NCI-H2227 (cell line): ENCODE measurements around the gene ZFYVE27.
A peak's percentile ranks its signal among the peaks of the same experiment; 100 is the strongest.
"Not testable (repeated sequence)": the region's sequence is repeated elsewhere in the genome, so short reads cannot be mapped to it uniquely, and the experiment has no call there.

Experiments
- DNase-seq: peaks from one replicate; lab custom pipeline; 2025; ENCODE audit not compliant: unreplicated experiment; lab: John Stamatoyannopoulos, UW

The ZFYVE27 gene, protein sequence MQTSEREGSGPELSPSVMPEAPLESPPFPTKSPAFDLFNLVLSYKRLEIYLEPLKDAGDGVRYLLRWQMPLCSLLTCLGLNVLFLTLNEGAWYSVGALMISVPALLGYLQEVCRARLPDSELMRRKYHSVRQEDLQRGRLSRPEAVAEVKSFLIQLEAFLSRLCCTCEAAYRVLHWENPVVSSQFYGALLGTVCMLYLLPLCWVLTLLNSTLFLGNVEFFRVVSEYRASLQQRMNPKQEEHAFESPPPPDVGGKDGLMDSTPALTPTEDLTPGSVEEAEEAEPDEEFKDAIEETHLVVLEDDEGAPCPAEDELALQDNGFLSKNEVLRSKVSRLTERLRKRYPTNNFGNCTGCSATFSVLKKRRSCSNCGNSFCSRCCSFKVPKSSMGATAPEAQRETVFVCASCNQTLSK

GRCh38 chr10:97736902-97737769 is at the start of gene ZFYVE27:
Gene ZFYVE27 (plus strand): TSS chr10:97737128. CDS start chr10:97738478, 1,350 bp downstream.
- DNase-seq, result peak; percentile 95

GRCh38 chr10:97687785-97688781 is 48.8 kb upstream of the ZFYVE27 start:
- DNase-seq, result no peak

GRCh38 chr10:97689559-97690020 is 47.3 kb upstream of the ZFYVE27 start:
- DNase-seq, result no peak

- no peak for DNase-seq
Measured at GRCh38 chr10:97690133-97690532, 46.8 kb upstream of the ZFYVE27 start.

GRCh38 chr10:97698072-97698655 is 38.8 kb upstream of the ZFYVE27 start:
- not testable (repeated sequence) for DNase-seq

DNA sequence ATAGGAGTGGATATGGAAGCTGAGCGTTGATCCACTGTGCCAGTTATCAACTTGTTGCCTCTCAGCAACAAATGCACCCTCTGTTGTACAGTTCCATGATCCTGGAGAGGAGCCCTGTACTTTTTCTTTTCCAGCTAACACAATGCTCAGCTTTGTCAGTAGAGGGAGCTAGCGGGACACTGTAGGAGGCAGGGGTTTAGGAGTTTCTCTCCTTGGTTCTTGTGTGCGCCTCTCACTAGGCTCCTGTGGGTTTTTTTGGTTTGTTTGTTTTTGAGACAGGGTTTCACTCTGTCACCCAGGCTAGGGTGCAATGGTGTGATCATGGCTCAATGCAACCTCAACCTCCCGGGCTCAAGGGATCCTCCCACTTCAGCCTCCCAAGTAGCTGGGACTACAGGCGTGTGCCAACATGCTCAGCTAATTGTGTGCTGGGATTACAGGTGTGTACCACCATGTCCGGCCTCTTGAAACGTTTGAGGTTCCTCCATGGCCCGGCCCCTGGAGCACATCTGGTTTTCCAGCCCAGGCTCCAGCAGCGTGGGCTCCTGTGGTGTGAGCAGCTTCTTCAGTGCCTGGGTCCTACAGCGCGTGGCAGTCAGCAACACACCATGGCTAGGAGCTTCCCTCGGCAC is 35.4 kb upstream of the ZFYVE27 start:
- DNase-seq, result peak; percentile 74

- no peak for DNase-seq
Measured at GRCh38 chr10:97703398-97704067, 33.4 kb upstream of the ZFYVE27 start.

- DNase-seq, result no peak
Measured at GRCh38 chr10:97704341-97704740, 32.6 kb upstream of the ZFYVE27 start.

- no peak for DNase-seq
Measured at GRCh38 chr10:97705006-97705670, 31.8 kb upstream of the ZFYVE27 start.

DNA sequence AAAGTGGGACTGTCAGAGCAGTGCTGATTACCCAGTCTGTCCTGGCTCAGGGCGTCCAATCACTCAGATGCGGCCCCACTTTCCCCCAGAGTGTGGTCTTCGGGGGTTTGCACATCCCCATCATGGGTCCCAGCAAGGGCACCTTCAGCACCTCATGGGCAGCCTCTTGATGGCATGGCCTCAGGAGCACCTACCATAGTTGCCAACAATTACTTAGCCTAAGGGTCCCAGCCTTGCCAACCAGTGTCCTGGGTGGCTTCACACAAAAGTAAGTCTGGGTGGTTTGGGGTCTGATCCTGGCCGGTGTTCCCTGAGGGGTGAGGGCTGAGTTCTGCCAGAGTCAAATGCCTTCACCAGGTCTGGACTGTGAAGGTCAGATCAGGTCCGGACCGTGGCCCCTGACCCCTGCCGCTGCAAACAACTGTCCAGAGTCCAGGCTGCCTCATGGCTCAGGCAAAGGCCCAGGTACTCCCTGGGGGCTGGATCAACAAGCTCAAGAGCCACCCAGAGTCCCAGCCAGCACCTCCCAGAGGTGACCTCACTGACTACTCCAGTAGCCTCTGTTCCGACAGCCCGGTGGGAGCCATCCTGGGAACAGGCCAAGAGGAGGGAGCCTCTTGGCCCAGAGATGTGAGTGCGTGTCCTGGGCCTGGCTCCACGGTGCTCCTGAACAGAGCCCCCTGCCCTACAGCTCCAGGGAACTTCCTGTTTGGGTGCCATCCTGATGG is 29.6 kb upstream of the ZFYVE27 start:
- DNase-seq, result no peak

GRCh38 chr10:97708167-97708566 is 28.8 kb upstream of the ZFYVE27 start:
- no peak for DNase-seq

- DNase-seq, result peak; percentile 35
Measured at GRCh38 chr10:97708976-97709946, 27.7 kb upstream of the ZFYVE27 start.

DNA sequence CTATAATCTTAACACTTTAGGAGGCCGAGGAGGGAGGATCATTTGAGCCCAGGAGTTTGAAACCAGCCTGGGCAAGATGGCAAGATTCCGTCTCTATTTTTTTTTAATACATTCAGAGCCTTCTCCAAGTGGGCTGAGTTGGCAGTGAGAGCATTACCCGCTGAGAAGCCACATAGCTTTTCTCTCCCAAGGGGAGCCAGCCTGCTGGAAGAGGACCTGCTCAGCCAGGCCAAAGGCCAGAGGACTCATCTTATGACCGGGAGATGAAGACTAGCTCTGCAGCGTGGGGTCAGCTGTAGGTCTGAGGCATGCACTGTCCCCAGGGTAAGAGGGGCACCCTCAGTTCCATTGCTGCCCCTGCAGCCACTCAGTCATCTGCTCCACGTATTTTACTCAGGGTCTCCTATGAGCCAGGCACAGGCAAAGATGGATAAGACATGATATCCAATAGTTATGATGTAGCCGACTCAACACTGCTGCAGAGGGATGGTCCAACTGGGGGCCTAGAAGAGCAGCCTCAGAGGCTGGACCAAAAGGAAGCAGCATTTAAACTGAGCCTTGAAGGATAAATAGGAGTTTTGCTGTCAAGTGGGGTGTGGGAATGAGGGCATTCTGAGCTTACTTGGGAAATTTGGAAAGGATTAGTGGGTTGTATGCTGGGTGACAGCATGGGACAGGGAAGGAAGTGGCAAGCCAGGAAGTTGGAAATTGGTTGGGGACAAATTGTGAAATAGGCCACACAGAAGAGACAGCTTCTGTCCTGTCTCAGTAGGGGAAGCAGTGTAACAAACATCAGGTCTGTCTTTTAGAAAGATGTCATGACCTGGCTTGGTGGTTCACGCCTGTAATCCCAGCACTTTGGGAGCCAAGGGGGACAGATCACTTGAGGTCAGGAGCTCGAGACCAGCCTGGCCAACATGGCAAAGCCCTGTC is 25.0 kb upstream of the ZFYVE27 start:
- DNase-seq, result no peak

- DNase-seq, result peak; percentile 62
Measured at GRCh38 chr10:97713339-97713825, 23.5 kb upstream of the ZFYVE27 start, which contains the start of gene MARVELD1. Gene MARVELD1 (plus strand): TSS chr10:97713730. CDS start chr10:97713877, 147 bp downstream.

DNA sequence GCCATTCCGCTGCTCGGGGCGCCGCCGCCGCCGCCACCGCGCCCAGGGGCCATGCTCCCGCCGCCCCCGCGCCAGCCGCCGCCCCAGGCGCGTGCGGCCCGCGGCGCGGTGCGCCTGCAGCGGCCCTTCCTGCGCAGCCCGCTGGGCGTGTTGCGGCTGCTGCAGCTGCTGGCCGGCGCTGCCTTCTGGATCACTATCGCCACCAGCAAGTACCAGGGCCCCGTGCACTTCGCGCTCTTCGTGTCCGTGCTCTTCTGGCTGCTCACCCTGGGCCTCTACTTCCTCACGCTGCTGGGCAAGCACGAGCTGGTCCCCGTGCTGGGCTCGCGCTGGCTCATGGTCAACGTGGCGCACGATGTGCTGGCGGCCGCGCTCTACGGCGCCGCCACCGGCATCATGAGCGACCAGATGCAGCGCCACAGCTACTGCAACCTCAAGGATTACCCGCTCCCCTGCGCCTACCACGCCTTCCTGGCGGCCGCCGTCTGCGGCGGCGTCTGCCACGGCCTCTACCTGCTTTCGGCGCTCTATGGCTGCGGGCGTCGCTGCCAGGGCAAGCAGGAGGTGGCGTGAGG is 23.0 kb upstream of the ZFYVE27 start:
- peak; percentile 59 for DNase-seq
